ENCODE results near the gene DR1. TPM values are rescaled to one million over a fixed set of nuclear protein-coding genes. Genes with fewer than 3 reads are reported as not detected.

DR1 gene
- total and polyA plus RNA-seq, 2 of the 8 experiments (the other 6 are each of a cell fraction or from before 2014, with no cell fraction given), result 13.1 to 62.3 TPM

DNA sequence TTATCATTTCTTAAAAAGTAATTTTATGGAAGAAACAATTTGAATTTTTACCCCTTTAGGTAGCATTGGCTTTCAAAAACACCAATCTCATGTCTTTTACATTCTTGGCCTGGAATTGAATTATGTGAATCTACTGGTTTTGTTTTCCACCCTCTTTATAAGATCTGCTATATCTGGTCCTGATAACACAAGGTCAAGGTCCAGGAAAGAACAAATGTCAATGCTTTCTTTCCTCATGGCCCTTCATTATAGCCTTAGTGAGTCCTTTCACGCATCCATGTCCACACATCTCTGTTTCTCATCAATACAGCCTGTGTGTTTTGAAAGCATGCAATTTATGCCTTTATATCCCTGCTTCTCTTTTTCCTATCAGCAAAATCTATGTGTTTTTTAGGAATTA lies 24.0 kb upstream of the DR1 start:
- no peak overlapping the region for H4K5ac ChIP-seq (ENCODE audit: insufficient read length, low read depth, low read length)
- H3K36me3 ChIP-seq (ENCODE audit: control insufficient read depth in 2 of 4, insufficient read depth in 4 of 4, low read length in 3 of 4), result no peaks in the 10 kb centered on the region
- H3K9ac ChIP-seq (replicated peaks in 1 of 4; ENCODE audit: extremely low read depth in 1 of 4, low read depth in 3 of 4, low read length in 3 of 4), result no peak overlapping the region
- H4K20me1 ChIP-seq (replicated peaks in 1 of 2; ENCODE audit: control insufficient read depth in 1 of 2, insufficient read depth in 2 of 2, low read length in 2 of 2), result no peaks in the 10 kb centered on the region
- WGBS, 2 experiments (ENCODE audit: extremely low coverage in 1 of 2, insufficient coverage in 1 of 2, insufficient read length in 1 of 2, insufficient replicate concordance in 2 of 2, low coverage in 1 of 2, low lambda C conversion rate in 2 of 2, missing lambda C conversion rate in 1 of 2), result 100% methylated on average over 1 of the region's 1 CpG; no CpG with 5 or more reads in 1 of the 2 experiments
- H3K18ac ChIP-seq (ENCODE audit: extremely low read depth, low read length), result no peak overlapping the region
- H2BK120ac ChIP-seq (replicated peaks; ENCODE audit: low read depth, low read length), result no peak overlapping the region
- H4K8ac ChIP-seq (ENCODE audit: extremely low read depth, insufficient read depth, low read length), result no peak overlapping the region
- no peaks in the 10 kb centered on the region for H3K79me2 ChIP-seq (ENCODE audit: control insufficient read depth in 1 of 2, insufficient read depth in 2 of 2, low read length in 2 of 2)
- H3K4ac ChIP-seq (replicated peaks; ENCODE audit: insufficient read length, low read depth, low read length), result no peak overlapping the region
- POLR2A ChIA-PET (ENCODE audit: partially characterized antibody), result no interaction called here
- no peak for FAIRE-seq
- no peaks in the 10 kb centered on the region for H3K23me2 ChIP-seq (ENCODE audit: low read depth, low read length)
- CTCF ChIA-PET (ENCODE audit: partially characterized antibody), result no interaction called here
- H2AFZ ChIP-seq (ENCODE audit: low read length), result no peak overlapping the region
- no peak overlapping the region for H3K23ac ChIP-seq (ENCODE audit: insufficient read length)
- H3K79me1 ChIP-seq (ENCODE audit: low read depth, low read length), result no peaks in the 10 kb centered on the region
- H3K4me3 ChIP-seq (ENCODE audit: extremely low read depth in 1 of 4, insufficient read depth in 2 of 4, low read depth in 3 of 4, low read length in 4 of 4), result no peak overlapping the region
- peaks cover 0 to 6% (median 0%) of the 10 kb centered on the region in 4 experiments; a peak in 1 of 7 replicates for H3K4me1 ChIP-seq (replicated peaks in 1 of 4; ENCODE audit: control insufficient read depth in 3 of 4, insufficient read depth in 4 of 4, low read length in 3 of 4)
- no peak overlapping the region for H3K14ac ChIP-seq (ENCODE audit: insufficient read length)
- no peak overlapping the region for H2BK12ac ChIP-seq (ENCODE audit: low read depth, low read length)
- no peak overlapping the region for H2BK5ac ChIP-seq (ENCODE audit: low read depth, low read length)
- H3K27me3 ChIP-seq (replicated peaks in 1 of 4; ENCODE audit: control insufficient read depth in 3 of 4, extremely low read depth in 1 of 4, insufficient read depth in 3 of 4, low read length in 3 of 4), result no peaks in the 10 kb centered on the region
- no peak overlapping the region for H2BK20ac ChIP-seq (ENCODE audit: low read length)
- H3K27ac ChIP-seq (ENCODE audit: low read depth, low read length), result no peak overlapping the region
- no peak overlapping the region for H4K91ac ChIP-seq (replicated peaks; ENCODE audit: insufficient read length, low read length)
- no peak overlapping the region for H3K56ac ChIP-seq (replicated peaks; ENCODE audit: insufficient read length, low read depth, low read length)
- H3K9me3 ChIP-seq (ENCODE audit: insufficient read depth in 2 of 2, low read depth in 1 of 2, low read length in 1 of 2), result peaks cover 4 to 10% of the 10 kb centered on the region in 2 experiments; a peak in 1 of 4 replicates
- no peak overlapping the region for H2AK5ac ChIP-seq (ENCODE audit: low read depth, low read length)
- no peak for DNase-seq (ENCODE audit: low read depth in 1 of 2, low spot score in 2 of 2)
- H2BK15ac ChIP-seq (ENCODE audit: low read length), result no peak overlapping the region
- no peak overlapping the region for H3K4me2 ChIP-seq (ENCODE audit: insufficient read depth in 1 of 2, low read depth in 2 of 2, low read length in 2 of 2)
- no peak for TF ChIP-seq SIN3A (conservative IDR thresholded peaks at IDR 0.05 in 1 of 2, IDR thresholded peaks at IDR 0.05 in 1 of 2; ENCODE audit: low read depth in 1 of 2, low read length in 2 of 2)
- TF ChIP-seq RBBP5 (IDR thresholded peaks at IDR 0.05; ENCODE audit: borderline replicate concordance, low read depth, low read length), result no peak
- TF ChIP-seq CREB1 (IDR thresholded peaks at IDR 0.05), result no peak
- no peak for TF ChIP-seq NRF1 (IDR thresholded peaks at IDR 0.05; ENCODE audit: low read depth, low read length)
- TF ChIP-seq RFX5 (IDR thresholded peaks at IDR 0.05; ENCODE audit: borderline replicate concordance, low read depth, low read length), result no peak
- TF ChIP-seq BCL11A (IDR thresholded peaks at IDR 0.05; ENCODE audit: low read depth in 2 of 2, low read length in 2 of 2), result no peak
- TF ChIP-seq YY1 (IDR thresholded peaks at IDR 0.05; ENCODE audit: low read depth, low read length), result no peak
- TF ChIP-seq BACH1 (IDR thresholded peaks at IDR 0.05; ENCODE audit: low read length), result no peak
- TF ChIP-seq, protein P1, sequence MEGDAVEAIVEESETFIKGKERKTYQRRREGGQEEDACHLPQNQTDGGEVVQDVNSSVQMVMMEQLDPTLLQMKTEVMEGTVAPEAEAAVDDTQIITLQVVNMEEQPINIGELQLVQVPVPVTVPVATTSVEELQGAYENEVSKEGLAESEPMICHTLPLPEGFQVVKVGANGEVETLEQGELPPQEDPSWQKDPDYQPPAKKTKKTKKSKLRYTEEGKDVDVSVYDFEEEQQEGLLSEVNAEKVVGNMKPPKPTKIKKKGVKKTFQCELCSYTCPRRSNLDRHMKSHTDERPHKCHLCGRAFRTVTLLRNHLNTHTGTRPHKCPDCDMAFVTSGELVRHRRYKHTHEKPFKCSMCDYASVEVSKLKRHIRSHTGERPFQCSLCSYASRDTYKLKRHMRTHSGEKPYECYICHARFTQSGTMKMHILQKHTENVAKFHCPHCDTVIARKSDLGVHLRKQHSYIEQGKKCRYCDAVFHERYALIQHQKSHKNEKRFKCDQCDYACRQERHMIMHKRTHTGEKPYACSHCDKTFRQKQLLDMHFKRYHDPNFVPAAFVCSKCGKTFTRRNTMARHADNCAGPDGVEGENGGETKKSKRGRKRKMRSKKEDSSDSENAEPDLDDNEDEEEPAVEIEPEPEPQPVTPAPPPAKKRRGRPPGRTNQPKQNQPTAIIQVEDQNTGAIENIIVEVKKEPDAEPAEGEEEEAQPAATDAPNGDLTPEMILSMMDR (IDR thresholded peaks at IDR 0.05; ENCODE audit: control extremely low read depth in 1 of 3, insufficient read depth in 1 of 3, low read depth in 1 of 3, low read length in 3 of 3), result no peak
- no peak for TF ChIP-seq POLR2A (IDR thresholded peaks at IDR 0.05; ENCODE audit: control extremely low read depth in 1 of 2, low read depth in 2 of 2, low read length in 2 of 2)
- TF ChIP-seq POLR2AphosphoS5 (IDR thresholded peaks at IDR 0.05; ENCODE audit: low read depth, low read length), result no peak
- TF ChIP-seq, protein P2, sequence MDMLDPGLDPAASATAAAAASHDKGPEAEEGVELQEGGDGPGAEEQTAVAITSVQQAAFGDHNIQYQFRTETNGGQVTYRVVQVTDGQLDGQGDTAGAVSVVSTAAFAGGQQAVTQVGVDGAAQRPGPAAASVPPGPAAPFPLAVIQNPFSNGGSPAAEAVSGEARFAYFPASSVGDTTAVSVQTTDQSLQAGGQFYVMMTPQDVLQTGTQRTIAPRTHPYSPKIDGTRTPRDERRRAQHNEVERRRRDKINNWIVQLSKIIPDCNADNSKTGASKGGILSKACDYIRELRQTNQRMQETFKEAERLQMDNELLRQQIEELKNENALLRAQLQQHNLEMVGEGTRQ (IDR thresholded peaks at IDR 0.05; ENCODE audit: low read length), result no peak
